Subcutaneous adipose tissue (tissue), 4 donors: ENCODE measurements around the gene TEX54. TPM values are rescaled to one million over a fixed set of nuclear protein-coding genes. Genes with fewer than 3 reads are reported as not detected.

Experiments used
- small RNA-seq: library from RNA; depleted of rRNA; stranded (forward); fragments of <200 nt; gene quantifications from one replicate; pipeline ENCODE3, GENCODE V24; 2016
- total RNA-seq, 4 donors: library from RNA; depleted of rRNA; stranded (reverse); fragments of >200 nt; gene quantifications; one replicate each; pipeline ENCODE4 v1.1.0, GENCODE V29; 2016

The TEX54 gene
- total RNA-seq, 4 donors from 2014 or later, result not detected

Small RNAs within 50 kb of the gene (small RNA-seq; reads per million reads assigned to genes)
- gene MIR6514 (not detected), gene RF00099 (not detected), gene RNU6-118P (not detected), gene SNORD22 (not detected), gene SNORD26 (not detected), gene SNORD27 (not detected), gene SNORD28 (not detected), gene SNORD30 (1,916 reads per million, percentile 99 among the genes with 10 or more reads in this experiment)

Other genes starting within 250 kb of the TEX54 start
- gene TUT1, start 241.3 kb downstream of the TEX54 start, total RNA-seq, result 10 to 100 TPM in 1 of 4 donors, 1 to 10 TPM in 3; 3.4 to 13.4 (median 7.9) TPM
- gene MTA2, start 231.0 kb downstream of the TEX54 start, total RNA-seq, result 10 to 100 TPM; 50.9 to 87.4 (median 61.6) TPM
- 100 to 1,000 TPM in 1 of 4 donors, 10 to 100 TPM in 3; 22.2 to 130 (median 39.7) TPM for gene EML3, start 220.1 kb downstream of the TEX54 start, total RNA-seq
- gene ROM1, start 219.6 kb downstream of the TEX54 start, total RNA-seq, result 10 to 100 TPM in 1 of 4 donors, 1 to 10 TPM in 3; 1.1 to 11.2 (median 5.5) TPM
- 10 to 100 TPM; 13.5 to 29.5 (median 24.2) TPM for gene B3GAT3, start 210.9 kb downstream of the TEX54 start, total RNA-seq
- 100 to 1,000 TPM in 2 of 4 donors, 10 to 100 TPM in 2; 79.4 to 118 (median 104) TPM for gene GANAB, start 186.2 kb downstream of the TEX54 start, total RNA-seq
- 10 to 100 TPM in 3 of 4 donors, 1 to 10 TPM in 1; 7.7 to 14.3 (median 11.3) TPM for gene INTS5, start 179.5 kb downstream of the TEX54 start, total RNA-seq
- gene C11orf98, start 167.6 kb downstream of the TEX54 start, total RNA-seq, result 10 to 100 TPM; 13.7 to 47.1 (median 35.9) TPM
- gene CSKMT, start 167.5 kb downstream of the TEX54 start, total RNA-seq, result 1 to 10 TPM; 2.4 to 9.6 (median 7.7) TPM
- gene UQCC3, start 161.2 kb downstream of the TEX54 start, total RNA-seq, result 10 to 100 TPM in 1 of 4 donors, 1 to 10 TPM in 3; 4.2 to 10.9 (median 8.7) TPM
- 10 to 100 TPM in 1 of 4 donors, 1 to 10 TPM in 3; 3.8 to 10.6 (median 5.5) TPM for gene LBHD1, start 160.6 kb downstream of the TEX54 start, total RNA-seq
- gene UBXN1, start 153.8 kb downstream of the TEX54 start, total RNA-seq, result 100 to 1,000 TPM; 113 to 235 (median 142) TPM
- 10 to 100 TPM; 17.3 to 42.2 (median 32.3) TPM for gene LRRN4CL, start 143.3 kb downstream of the TEX54 start, total RNA-seq
- 100 to 1,000 TPM in 1 of 4 donors, 10 to 100 TPM in 3; 44.5 to 106 (median 48.4) TPM for gene BSCL2, start 125.4 kb downstream of the TEX54 start, total RNA-seq
- under 1 TPM in 1 of 4 donors, not detected in 3; 0.88 TPM for gene GNG3, start 125.2 kb downstream of the TEX54 start, total RNA-seq
- 10 to 100 TPM; 21.2 to 35.2 (median 29.3) TPM for gene HNRNPUL2, start 105.4 kb downstream of the TEX54 start, total RNA-seq
- gene TTC9C, start 104.4 kb downstream of the TEX54 start, total RNA-seq, result 10 to 100 TPM; 17.5 to 57.4 (median 20.3) TPM
- gene ZBTB3, start 78.7 kb downstream of the TEX54 start, total RNA-seq, result 1 to 10 TPM; 3.9 to 7.7 (median 6.9) TPM
- gene POLR2G, start 71.3 kb downstream of the TEX54 start, total RNA-seq, result 10 to 100 TPM; 46.9 to 75.8 (median 65.3) TPM
- 10 to 100 TPM; 12.1 to 25.8 (median 15.6) TPM for gene TAF6L, start 61.4 kb downstream of the TEX54 start, total RNA-seq
- gene TMEM179B, start 45.4 kb downstream of the TEX54 start, total RNA-seq, result 10 to 100 TPM; 37.7 to 74.0 (median 49.6) TPM
- gene TMEM223, start 40.8 kb downstream of the TEX54 start, total RNA-seq, result 10 to 100 TPM; 14.5 to 22.6 (median 19.3) TPM
- 10 to 100 TPM; 51.2 to 68.8 (median 55.1) TPM for gene NXF1, start 27.4 kb downstream of the TEX54 start, total RNA-seq
- 10 to 100 TPM; 21.2 to 38.8 (median 29.9) TPM for gene STX5, start 790 bp downstream of the TEX54 start, total RNA-seq
- 10 to 100 TPM; 23.8 to 41.6 (median 34.5) TPM for gene WDR74, start 6.7 kb upstream of the TEX54 start, total RNA-seq
- gene SLC3A2, start 48.1 kb upstream of the TEX54 start, total RNA-seq, result 100 to 1,000 TPM; 104 to 163 (median 125) TPM
- gene CHRM1, start 88.5 kb upstream of the TEX54 start, total RNA-seq, result not detected
- not detected for gene SLC22A6, start 152.1 kb upstream of the TEX54 start, total RNA-seq
- not detected for gene SLC22A8, start 183.0 kb upstream of the TEX54 start, total RNA-seq